ENCODE measurements around the gene KCNH2.

DNA sequence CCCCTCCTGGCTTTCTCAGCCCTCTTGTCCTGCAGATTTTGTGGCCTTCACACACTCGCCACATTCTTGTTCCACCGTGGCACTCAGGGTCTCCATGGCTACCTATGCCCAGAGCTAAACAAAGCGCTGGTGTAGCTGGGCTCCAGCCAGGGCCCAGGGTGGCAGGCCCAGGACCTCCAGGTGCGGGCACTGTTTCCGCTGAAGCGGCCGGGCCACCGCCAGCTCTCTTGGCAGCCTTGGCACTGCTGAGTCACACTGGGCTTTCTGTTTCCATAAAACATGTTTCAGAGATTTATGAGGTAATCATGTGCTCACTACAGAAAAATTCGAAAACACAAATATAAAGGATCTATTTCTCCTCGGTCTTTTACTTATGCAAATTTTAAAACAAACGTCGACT, 74.5 kb downstream of the KCNH2 start:
- TF ChIP-seq, protein P1, sequence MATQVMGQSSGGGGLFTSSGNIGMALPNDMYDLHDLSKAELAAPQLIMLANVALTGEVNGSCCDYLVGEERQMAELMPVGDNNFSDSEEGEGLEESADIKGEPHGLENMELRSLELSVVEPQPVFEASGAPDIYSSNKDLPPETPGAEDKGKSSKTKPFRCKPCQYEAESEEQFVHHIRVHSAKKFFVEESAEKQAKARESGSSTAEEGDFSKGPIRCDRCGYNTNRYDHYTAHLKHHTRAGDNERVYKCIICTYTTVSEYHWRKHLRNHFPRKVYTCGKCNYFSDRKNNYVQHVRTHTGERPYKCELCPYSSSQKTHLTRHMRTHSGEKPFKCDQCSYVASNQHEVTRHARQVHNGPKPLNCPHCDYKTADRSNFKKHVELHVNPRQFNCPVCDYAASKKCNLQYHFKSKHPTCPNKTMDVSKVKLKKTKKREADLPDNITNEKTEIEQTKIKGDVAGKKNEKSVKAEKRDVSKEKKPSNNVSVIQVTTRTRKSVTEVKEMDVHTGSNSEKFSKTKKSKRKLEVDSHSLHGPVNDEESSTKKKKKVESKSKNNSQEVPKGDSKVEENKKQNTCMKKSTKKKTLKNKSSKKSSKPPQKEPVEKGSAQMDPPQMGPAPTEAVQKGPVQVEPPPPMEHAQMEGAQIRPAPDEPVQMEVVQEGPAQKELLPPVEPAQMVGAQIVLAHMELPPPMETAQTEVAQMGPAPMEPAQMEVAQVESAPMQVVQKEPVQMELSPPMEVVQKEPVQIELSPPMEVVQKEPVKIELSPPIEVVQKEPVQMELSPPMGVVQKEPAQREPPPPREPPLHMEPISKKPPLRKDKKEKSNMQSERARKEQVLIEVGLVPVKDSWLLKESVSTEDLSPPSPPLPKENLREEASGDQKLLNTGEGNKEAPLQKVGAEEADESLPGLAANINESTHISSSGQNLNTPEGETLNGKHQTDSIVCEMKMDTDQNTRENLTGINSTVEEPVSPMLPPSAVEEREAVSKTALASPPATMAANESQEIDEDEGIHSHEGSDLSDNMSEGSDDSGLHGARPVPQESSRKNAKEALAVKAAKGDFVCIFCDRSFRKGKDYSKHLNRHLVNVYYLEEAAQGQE (IDR thresholded peaks at IDR 0.05) = no peak
- TF ChIP-seq JUND (IDR thresholded peaks at IDR 0.05) (no peak), RAD21 (IDR thresholded peaks at IDR 0.05) (no peak)
- TF ChIP-seq, protein P2, sequence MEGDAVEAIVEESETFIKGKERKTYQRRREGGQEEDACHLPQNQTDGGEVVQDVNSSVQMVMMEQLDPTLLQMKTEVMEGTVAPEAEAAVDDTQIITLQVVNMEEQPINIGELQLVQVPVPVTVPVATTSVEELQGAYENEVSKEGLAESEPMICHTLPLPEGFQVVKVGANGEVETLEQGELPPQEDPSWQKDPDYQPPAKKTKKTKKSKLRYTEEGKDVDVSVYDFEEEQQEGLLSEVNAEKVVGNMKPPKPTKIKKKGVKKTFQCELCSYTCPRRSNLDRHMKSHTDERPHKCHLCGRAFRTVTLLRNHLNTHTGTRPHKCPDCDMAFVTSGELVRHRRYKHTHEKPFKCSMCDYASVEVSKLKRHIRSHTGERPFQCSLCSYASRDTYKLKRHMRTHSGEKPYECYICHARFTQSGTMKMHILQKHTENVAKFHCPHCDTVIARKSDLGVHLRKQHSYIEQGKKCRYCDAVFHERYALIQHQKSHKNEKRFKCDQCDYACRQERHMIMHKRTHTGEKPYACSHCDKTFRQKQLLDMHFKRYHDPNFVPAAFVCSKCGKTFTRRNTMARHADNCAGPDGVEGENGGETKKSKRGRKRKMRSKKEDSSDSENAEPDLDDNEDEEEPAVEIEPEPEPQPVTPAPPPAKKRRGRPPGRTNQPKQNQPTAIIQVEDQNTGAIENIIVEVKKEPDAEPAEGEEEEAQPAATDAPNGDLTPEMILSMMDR (IDR thresholded peaks at IDR 0.05; ENCODE audit: low read depth, low read length, missing input control) = no peak
